HG02759 (cell line): ENCODE measurements around the gene STK4.

Source experiments
- ATAC-seq: cut with Tn5 transposase; IDR thresholded peaks from one replicate; pipeline ENCODE4 v1.9.1; 2021; ENCODE audit warnings: mild to moderate bottlenecking, moderate library complexity; ENCODE audit not compliant: unreplicated experiment

STK4 gene

DNA sequence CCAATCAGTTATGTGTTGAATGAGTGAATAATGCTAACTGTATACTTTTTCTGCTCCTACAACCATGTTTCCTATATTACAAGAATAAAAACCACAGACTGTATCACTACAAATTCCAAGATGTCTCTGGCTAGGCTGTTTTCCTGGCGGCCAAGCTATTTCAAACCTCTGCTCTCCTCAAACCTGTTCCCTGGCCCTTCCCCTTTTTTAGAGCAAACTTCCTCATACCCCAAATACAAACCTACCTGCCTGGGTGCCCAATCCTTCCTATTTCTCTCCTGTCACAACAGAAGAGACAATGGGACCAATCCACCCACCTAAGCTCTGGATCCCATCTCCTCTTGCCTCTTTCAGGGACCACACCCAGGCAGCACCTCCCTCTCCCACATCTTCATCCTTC is 13.6 kb upstream of the STK4 start:
- ATAC-seq: no peak

DNA sequence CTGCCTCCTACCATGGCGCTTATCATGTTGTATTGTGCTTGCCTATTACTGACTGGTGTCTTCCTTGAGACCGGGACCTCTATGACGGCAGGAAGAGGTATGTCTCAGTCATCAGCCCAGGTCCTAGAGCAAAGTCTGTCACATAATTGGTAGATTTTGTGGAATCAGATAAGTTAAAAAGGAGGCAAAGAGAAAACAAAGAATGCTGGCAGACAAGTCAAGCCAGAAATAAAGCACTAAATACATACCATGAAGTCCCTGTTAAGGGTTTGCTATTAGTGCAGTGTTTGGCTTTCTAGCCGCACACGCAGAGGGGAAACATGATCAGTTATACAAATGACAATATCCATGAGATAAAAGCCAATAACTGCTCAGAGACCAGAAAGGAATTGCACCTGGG is 12.1 kb upstream of the STK4 start:
- no peak for ATAC-seq

DNA sequence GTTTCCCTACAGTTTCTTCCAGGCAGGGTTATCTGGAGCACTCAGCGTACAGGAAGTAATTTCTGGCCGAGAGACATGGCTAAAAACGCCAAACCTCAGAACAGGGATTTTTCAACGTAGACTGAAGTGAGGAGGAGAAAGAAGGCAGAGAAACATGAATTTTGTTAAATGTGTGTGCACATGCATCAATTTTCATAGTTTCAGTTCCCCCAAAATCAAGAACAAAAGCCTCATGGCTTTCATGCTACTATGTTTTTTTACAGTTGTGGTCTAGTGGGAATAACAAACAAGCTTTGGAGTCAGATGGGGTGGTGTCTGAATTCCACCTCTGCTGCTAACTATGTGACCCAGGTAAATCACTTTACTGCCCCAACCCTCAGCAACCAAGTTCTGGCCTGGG is 11.0 kb upstream of the STK4 start:
- no peak for ATAC-seq

DNA sequence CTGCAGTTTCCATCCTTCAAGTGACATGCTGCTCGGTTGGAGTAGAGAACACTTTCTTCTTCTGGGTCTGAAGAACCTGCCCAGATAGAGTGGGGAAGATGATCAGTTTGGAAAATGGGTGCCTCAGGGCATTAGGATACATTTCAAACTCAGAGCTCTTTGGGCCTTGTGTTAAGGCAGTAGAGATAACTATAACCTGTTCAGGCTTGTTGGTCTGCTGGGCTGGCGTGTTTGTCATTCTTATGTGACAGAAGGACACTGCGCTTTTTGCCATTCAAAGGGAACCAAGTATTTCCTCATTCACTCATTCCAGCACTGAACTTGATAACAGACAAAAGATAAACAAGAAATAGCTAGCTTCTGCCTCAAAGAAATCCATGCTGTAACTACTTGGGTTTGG is 9.9 kb upstream of the STK4 start:
- no peak for ATAC-seq

DNA sequence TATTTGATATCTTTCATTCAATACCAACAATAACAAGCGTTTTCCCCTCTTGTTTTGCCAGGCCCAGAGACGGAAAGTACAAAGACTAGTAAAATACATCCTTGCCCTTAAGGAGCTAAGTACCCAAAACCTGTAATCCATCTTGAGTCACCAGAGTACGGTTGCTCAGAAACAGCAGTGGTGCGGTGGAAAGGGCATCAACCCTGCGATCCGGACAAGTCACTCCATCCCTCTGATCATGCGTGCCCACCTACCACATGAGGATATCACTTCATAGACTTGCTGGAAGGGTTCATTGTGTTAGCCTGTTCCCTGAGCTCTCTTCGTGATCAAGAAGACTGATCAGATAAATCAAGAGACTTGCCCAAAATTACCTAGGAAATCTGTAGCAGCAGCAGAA is 8.0 kb upstream of the STK4 start:
- no peak for ATAC-seq

DNA sequence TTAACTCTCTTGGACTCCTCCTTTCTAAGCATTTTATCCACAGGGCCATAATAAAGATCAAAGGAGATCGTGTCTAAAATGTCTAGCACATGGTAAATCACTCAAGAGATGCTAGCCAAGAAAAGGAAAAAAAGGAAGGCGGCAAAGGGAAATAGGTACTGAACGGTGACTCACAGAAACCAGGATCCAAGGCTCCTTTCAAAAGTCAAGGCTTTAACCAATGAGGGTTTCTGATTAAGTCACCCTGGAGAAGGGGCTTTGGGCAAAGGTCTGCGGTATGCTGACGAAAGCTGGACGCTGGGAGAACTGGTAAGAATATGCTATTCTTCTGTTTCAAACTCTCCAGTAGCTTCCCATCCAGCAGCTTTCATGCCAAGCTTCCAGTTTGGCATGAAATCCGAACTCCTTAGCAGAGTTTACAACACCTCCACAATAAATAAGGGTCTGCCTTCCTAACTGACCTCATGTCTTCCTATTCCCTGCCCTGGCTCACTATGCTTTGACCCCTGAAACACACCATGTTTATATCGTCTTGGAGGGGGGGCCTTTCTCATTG is 7.2 kb upstream of the STK4 start:
- no peak for ATAC-seq

DNA sequence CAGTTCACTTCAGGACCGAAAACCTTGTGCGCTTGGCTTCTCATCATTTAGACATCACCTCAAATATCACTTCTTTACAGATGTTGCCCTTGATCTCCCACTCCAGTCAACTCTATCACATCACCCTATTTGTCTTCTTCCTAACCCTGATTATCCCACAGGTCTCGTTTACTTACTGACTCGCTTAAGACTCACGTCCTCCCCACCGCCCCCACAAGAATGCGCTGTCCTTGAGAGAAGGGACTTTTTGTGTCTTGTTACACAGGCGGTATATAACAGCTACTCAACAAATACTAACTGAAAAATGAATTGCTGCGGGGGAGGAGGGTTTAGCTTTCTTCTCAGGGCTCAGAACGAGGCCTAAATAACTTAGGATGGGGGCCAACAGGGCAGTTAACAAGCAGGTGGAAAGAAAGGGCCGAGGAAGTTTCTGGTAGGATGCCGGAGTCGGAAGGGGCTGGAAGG is 6.6 kb upstream of the STK4 start:
- peak; percentile 14 for ATAC-seq

DNA sequence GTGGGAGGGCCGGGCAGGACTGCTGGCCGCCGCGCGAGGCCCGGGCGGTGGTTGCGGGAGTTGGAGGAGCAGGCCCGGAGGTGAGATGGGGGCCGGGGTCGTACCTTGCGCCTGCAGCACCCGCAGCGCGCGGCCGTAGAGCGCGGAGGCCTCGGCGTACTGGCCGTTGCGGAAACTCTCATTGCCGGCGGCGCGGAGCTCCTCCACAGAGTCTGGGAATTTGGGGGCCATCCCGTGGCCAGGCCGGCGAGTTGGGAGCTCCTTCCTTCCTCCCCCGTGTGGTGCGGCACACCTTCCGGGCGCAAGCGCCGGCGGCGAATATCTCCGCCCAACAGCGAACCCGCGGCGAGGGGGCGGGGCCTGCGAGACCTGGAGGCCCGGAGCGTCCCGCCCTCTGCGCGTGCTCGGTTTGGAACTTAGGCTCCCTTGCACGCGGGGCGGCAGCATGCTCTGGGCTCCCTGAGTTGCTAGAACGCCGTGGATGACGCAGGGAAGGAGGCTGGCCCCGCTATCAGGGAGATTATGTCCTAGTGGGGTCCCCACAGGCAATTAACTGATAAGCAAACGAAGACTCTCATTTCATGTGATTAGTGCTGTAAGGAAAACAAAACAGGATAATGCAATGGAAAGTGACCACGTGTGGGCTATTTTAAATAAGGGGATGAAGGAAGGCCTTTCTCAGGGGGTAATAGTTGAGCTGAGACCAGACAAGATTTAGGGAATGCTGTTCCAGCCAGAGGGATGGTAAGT is 6.0 kb upstream of the STK4 start, which contains the start of gene TOMM34:
Gene TOMM34, minus strand, starts transcription at position 295 of the 750 bp plus-strand sequence. Its CDS starts 64 bp downstream, at position 231.
- peak; percentile 95 for ATAC-seq

DNA sequence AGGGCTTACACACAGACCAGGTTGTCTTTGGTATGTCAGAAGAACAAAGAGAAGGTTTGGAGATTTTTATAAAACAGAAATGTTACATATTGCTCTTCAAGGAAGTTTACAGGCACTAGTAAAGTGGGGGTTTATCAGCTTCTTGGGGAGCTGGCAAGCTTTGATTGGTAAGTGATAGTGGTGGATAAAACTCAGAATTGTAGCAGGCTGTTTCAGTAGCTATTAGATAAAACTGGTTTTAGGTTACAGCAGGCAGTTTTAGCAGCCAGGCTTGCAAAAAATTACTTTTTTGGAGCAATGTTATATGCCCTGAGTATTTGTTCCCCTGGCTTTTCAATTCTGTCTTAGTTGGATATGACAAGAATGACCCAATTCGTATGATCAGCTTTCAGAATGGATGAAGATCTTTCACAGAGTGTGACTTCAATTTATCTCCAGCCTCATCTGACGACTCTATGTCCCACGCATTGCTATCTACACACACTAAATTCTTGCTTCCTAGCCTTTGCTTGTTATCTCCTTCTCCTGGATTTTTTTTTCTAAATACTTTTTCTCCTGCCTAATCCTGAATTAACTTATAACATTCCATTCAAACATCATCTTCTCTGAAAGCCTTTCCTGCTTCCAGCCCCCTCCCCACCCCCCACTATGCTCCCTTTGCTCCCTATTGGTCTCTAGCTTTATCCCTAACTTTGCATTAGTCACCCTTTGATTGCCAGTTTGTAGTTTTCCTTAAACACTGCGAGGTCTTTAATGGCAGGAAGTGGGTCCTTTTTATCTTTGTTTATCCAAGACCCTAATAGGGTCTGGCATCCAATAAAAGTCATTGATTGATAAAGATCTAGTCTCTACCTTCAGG is 5.1 kb upstream of the STK4 start:
- ATAC-seq: no peak

DNA sequence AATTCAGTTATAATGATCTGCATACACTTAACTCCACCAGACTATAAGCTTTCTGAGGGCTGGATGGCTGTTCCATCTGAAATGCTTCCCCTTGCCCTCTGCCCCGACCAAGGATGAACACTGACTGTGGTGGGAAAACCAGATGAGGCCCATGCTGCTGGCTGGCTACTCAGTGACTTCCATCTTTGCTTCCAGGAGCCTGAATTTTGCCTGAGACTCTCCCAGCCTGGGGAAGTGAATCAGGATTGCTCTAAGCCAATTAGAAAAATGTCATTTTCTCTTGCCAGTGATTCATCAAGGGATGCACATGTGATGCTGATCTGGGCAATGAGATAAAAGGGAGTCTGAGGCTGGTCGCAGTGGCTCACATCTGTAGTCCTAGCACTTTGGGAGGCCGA is 4.4 kb upstream of the STK4 start:
- ATAC-seq: no peak

DNA sequence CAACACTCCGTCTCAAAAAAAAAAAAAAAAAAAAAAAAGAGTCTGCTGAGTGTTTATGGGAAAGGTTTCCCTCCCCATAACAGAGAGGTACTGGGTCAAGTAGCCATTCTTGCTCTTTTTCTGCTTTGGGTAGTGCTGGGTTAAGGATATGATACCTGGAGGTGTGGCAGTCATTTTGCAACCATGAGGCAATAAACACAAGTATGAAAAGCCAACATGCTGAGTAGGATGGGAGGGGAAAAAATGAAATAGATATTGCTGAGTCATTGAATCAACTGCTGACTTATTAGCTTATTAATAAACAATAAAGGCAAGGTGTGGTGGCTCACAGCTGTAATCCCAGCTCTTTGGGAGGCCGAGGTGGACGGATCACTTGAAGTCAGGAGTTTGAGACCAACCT is 3.8 kb upstream of the STK4 start:
- ATAC-seq: no peak

DNA sequence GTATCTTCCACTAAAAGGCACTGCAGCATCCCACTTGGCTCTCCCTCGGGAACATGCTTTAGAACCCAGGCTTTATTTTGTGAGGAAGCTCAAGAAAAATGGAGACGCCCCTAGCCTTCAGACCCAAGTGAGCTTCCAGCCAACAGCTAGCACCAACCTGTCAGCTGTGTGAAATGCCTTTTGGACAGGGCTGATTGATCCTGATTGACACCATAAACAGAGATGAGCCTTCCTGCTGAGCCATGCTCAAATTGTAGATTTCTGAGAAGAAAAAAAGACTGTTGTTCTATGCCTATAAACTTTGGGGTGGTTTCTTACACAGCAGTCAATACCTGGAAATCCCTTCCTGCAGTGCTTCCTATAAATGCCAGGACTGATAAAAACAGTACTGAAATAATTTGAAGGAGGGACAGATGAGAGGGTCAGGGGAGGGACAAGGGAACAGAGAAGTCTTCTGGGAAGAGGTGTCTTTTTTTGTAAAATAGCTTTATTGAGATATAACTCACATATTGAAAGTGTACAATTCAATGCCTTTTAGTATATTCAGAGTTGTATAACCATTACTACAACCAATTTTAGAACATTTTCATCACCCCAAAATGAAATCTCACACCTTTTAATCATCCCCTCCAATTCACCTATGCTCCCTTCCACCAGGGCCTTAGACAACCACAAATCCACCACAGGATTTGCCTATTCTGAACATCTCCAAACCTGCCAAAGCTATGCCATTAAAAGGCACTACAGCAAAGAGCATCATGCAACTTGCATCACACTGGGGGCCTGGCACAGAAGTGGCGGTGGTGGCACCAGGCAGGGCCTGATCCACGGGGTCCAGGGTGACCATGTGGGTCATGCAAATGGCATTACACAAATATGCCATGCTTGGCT is 2.7 kb upstream of the STK4 start:
- ATAC-seq: no peak

DNA sequence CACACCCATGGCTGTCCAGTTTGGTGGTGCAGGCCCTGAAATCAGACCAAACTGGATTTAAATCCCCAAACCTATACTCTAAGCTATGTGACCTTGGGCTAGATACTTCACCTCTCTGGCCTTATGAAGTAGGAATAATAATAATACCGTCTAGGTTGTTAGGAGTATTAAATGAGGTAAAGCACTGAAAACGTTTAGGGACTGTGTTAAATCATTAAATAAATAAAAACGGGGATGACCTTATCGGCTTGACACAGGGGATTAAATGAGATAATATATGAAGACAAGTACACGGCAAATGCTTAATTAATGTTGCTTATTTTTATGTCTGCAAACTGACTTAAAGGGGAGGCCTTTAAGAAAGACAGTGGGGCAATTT is 672 bp upstream of the STK4 start:
- ATAC-seq: no peak

DNA sequence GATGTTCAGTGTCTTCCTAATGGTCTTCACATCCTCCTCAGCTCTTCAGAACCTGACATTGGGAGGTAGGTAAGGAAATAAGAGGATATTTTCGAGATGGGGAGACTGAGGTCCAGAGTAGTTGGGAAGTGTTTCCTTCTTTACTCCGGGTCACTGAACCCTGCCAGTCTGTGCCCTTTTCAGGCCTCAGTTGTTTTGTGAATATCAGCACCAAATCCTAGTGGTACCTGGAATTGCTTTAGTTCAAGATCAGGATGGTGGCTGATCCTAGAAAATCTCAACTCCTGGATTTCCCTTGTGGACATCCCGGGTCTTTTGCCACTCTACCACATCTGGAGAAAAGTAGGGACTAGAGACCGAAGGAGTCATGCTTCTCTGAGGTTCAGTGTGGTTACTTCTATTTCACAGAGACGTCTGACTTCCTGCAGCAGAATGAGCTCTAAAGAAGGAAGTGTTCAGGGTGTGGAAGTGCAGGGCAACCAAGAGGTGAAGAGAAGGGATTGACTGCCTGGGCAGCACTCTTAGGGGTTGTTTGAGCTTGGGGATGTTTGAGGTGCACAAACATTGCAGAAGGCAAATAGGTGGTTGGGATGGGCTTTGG is 995 bp downstream of the STK4 start:
- no peak for ATAC-seq

DNA sequence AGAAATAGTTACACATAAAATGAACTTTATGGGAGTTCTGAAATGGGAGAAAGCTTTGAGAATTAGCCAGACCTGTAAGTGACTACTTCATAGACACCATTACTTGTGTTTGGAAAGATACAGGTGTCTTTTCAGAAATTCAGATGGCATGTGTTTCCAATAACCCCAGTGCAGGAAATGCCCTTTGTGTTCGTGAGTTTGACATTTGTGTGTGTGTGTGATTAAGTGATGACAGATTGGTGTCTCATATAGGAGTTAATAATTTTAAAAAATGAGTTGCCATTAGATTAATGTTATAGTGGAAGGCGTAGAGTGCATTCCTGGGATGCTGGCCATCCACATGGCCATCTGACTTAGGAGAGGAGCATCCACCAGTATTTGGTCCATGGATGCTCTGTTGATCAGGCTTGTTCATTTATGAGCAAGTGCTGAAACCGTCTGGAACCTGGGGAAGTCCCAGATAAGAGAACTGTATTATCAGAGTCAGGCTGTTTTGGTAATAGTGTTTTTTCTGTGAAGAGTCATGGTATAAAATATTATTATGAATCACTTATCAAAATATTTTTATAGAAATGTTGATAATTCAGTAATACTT is 3.1 kb downstream of the STK4 start:
- no peak for ATAC-seq

DNA sequence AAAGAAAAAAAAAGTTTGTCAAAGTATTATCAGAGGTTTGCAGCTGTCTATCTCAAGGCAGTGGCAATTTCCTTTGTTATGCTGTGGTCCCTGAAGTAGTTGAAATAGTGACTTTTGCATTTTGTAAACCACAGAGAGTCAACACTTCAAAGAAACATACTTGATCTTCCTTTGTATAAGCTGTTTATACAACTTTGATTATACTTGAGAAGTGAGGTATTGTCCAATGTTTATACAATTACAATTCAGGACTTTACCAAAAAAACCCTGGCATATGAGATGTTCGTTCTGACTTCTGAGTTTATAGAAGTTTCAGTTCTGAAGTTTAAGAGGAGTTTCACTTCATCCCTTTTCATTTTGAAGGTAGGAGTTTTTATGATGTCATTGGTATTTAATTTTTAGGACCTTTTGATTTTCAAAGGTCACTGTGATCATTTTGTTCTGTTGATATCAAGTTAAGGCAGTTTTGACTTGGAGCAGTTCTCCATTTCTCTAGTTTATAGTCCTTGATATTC is 4.0 kb downstream of the STK4 start:
- no peak for ATAC-seq

DNA sequence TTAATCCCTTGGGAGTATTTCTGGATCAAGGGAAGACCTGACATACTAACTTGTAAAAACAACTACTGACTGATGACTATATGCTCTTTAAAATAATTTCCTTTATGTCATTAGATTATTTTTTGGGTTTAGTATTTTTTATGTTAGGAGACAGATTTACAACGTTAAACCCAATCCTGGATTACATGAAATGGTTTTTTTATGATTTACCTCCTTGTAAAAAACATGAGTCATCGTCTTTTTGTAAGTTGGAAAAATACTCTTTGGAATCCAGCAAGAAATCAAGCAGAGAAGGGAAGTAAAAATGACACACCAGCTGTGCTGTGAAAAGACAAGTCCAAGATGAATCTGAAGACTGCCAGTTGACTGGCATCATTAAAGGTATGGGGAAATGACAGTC is 6.7 kb downstream of the STK4 start:
- ATAC-seq: no peak

DNA sequence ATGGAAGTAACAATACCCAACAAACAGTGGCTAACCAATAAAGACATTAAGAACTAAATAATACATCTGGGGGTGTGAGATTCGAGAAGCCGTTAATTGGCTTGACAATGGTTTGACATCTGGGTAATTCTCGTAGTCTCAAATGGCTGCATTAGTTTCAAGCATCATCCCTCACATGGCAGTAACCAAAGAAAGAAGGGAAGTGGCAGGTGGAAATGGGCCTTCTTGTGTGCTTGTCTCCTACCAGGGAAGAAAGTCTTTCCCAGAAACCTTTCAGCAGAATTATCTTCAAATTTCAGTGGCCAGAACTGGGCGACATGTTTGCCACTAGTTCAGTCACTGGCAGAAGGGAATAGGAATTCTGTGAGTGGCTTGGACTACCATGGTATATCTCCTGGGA is 10.4 kb downstream of the STK4 start:
- no peak for ATAC-seq

DNA sequence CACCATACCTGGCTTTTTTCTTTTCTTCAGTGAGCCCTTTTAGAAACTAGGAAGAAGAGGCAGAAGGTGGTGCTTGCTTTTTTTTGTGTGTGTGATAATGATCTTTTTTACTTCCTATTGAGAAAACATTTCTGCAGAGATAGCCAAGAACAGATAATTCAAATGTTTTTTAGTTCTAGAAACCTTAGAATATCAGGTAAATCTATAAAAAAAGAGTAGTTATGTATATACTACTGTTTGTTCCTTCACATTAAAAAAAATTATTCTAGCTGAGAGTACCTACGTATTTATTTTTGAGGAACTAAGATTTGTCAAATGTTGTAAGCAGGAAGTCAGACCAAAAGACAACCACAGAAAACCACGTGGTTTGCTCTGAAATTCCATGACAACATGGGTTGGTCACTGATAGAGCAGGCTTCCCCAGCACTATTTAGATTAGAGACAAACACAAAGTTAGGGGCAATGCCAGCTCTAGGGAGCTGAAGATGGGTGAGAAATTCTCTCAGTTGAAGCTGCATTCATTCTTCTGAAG is 12.8 kb downstream of the STK4 start:
- peak; percentile 91 for ATAC-seq
